Measurements from ENCODE around the gene TEC.

GRCh38 chr4:48215977-48216376, 53.7 kb downstream of the TEC start:
- TF ChIP-seq CTCF (IDR thresholded peaks at IDR 0.05) (no peak), ZFX (IDR thresholded peaks at IDR 0.05; ENCODE audit: borderline replicate concordance) (no peak)

Data from 22Rv1 (cell line).